Endothelial cell of umbilical vein (primary cell): Measurements from ENCODE around the gene PPFIA1. TPM values are rescaled to one million over a fixed set of nuclear protein-coding genes. Genes with fewer than 3 reads are reported as not detected.

Experiments used
- BruUV-seq: library from RNA; stranded (reverse); fragments of 400-500 nt; replicated peaks from 2 replicates; lab custom pipeline; 2021; lab: Mats Ljungman, UMichigan
- CTCF ChIA-PET: fragments of 300-600, 350-600 bp; sonication (Branson Sonifier 250); formaldehyde crosslinking; loops from one replicate; lab custom pipeline; 2021; ENCODE audit warnings: antibody characterized with exemption, inconsistent platforms; lab: Charles Lee
- POLR2A ChIA-PET: fragments of 300-600, 350-600 bp; sonication (Branson Sonifier 250); formaldehyde crosslinking; loops from one replicate; lab custom pipeline; 2021; ENCODE audit warnings: antibody characterized with exemption, inconsistent platforms; lab: Charles Lee
- DNase-seq: peaks from one replicate; pipeline ENCODE4 v3.0.0-alpha.2; 2011; ENCODE audit warnings: low read depth, low spot score
- FAIRE-seq: peaks from 2 replicates; lab custom pipeline; 2011; peaks lifted over from hg19 to GRCh38; lab: Jason Lieb, UNC
- H2AFZ ChIP-seq: 2 replicates; pipeline ENCODE4 v1.6.0; 2012; ENCODE audit warnings: low read depth, low read length, control low read depth, inconsistent platforms
- H3K27ac ChIP-seq: 2 replicates; pipeline ENCODE4 v1.5.1; 2011; ENCODE audit warnings: low read depth, mild to moderate bottlenecking, control low read depth, low read length, moderate library complexity; ENCODE audit not compliant: insufficient read depth
- H3K27me3 ChIP-seq, 2 experiments: 2 replicates each; pipeline versions ENCODE4 v1.6.0 to v1.6.1; 2011; ENCODE audit warnings: low read length in 2 of 2, mixed read lengths in 1 of 2; ENCODE audit not compliant: control insufficient read depth in 2 of 2, insufficient read depth in 2 of 2
- H3K36me3 ChIP-seq, 2 experiments: 2 replicates in 1 of 2; 3 replicates in 1 of 2; pipeline ENCODE4 v1.5.1; 2011; ENCODE audit warnings: low read length in 2 of 2, mild to moderate bottlenecking in 1 of 2, moderate library complexity in 1 of 2; ENCODE audit not compliant: control insufficient read depth in 2 of 2, insufficient read depth in 2 of 2; ENCODE audit errors: extremely low read depth in 1 of 2
- H3K4me1 ChIP-seq: 3 replicates; pipeline ENCODE4 v1.5.1; 2011; ENCODE audit warnings: mild to moderate bottlenecking, low read length; ENCODE audit not compliant: control insufficient read depth, insufficient read depth; ENCODE audit errors: extremely low read depth
- H3K4me2 ChIP-seq: 2 replicates; pipeline ENCODE4 v1.6.1; 2011; ENCODE audit warnings: low read length, control low read depth, mixed read lengths; ENCODE audit not compliant: insufficient read depth
- H3K4me3 ChIP-seq, 3 experiments: fragments of 200-600 bp in 1 of 3; sonication (generic), shearing (Covaris generic) in 1 of 3; replicated peaks in 1 of 3; 2 replicates each; pipeline ENCODE4 v1.5.1; 2011 to 2016; ENCODE audit warnings: control low read depth in 3 of 3, low read length in 3 of 3, mild to moderate bottlenecking in 2 of 3, inconsistent platforms in 1 of 3, low read depth in 1 of 3, moderate library complexity in 1 of 3; ENCODE audit not compliant: insufficient read depth in 1 of 3
- H3K79me2 ChIP-seq: 2 replicates; pipeline ENCODE4 v1.6.0; 2012; ENCODE audit warnings: low read length, inconsistent platforms; ENCODE audit not compliant: control insufficient read depth, insufficient read depth
- H3K9ac ChIP-seq: replicated peaks from 2 replicates; pipeline ENCODE3; 2011; ENCODE audit warnings: low read length, control low read depth; ENCODE audit not compliant: insufficient read depth; ENCODE audit errors: extremely low read depth
- H3K9me1 ChIP-seq: replicated peaks from 3 replicates; pipeline ENCODE4 v1.6.0; 2011; ENCODE audit warnings: mild to moderate bottlenecking, low read length; ENCODE audit not compliant: control insufficient read depth, insufficient read depth; ENCODE audit errors: extremely low read depth
- H3K9me3 ChIP-seq: replicated peaks from 2 replicates; pipeline ENCODE4 v1.5.1; 2012; ENCODE audit warnings: low read length, inconsistent platforms; ENCODE audit not compliant: control insufficient read depth, insufficient read depth
- H4K20me1 ChIP-seq: replicated peaks from 2 replicates; pipeline ENCODE3; 2011; ENCODE audit warnings: mild to moderate bottlenecking, low read length; ENCODE audit not compliant: control insufficient read depth, insufficient read depth; ENCODE audit errors: extremely low read depth
- CTCF ChIP-seq, 2 donors: IDR thresholded peaks; 1 replicate in 1 of 2; 2 replicates in 1 of 2; pipeline ENCODE4 v1.5.1; 2011; ENCODE audit warnings: low read length in 2 of 2, mild to moderate bottlenecking in 2 of 2, moderate library complexity in 2 of 2, control low read depth in 1 of 2, inconsistent platforms in 1 of 2, low read depth in 1 of 2; ENCODE audit not compliant: insufficient read depth in 1 of 2; ENCODE audit errors: extremely low read depth in 1 of 2
- EZH2 ChIP-seq: IDR thresholded peaks from 2 replicates; pipeline ENCODE4 v1.6.1; 2012; ENCODE audit warnings: borderline replicate concordance, low read depth, mild to moderate bottlenecking, moderate library complexity, low read length, inconsistent platforms; ENCODE audit not compliant: severe bottlenecking
- FOS ChIP-seq: IDR thresholded peaks from 2 replicates; pipeline ENCODE4 v1.6.1; 2011; ENCODE audit warnings: mild to moderate bottlenecking, low read length, moderate library complexity, borderline replicate concordance; ENCODE audit not compliant: insufficient read depth
- GATA2 ChIP-seq: IDR thresholded peaks from 2 replicates; pipeline ENCODE4 v1.7.0; 2011; ENCODE audit warnings: low read depth, mild to moderate bottlenecking, moderate library complexity, mixed read lengths, low read length; ENCODE audit not compliant: insufficient read length, insufficient read depth
- JUN ChIP-seq: IDR thresholded peaks from 2 replicates; pipeline ENCODE4 v1.6.1; 2011; ENCODE audit warnings: borderline replicate concordance, low read depth; ENCODE audit not compliant: insufficient read length, insufficient read depth
- MYC ChIP-seq: IDR thresholded peaks from one replicate; pipeline ENCODE4 v1.6.1; 2011; ENCODE audit warnings: mild to moderate bottlenecking, low read depth, low read length
- POLR2A ChIP-seq: IDR thresholded peaks from 2 replicates; pipeline ENCODE4 v1.6.1; 2012; ENCODE audit warnings: low read depth, mild to moderate bottlenecking, control low read depth, low read length
- POLR2AphosphoS5 ChIP-seq: IDR thresholded peaks from 2 replicates; pipeline ENCODE4 v1.6.1; 2012; ENCODE audit warnings: low read depth, mild to moderate bottlenecking, control low read depth, low read length, moderate library complexity; ENCODE audit not compliant: insufficient read depth
- dilution Hi-C: fragments of 300-500 bp; cut with MboI; formaldehyde crosslinking; loops from one replicate; pipeline ENCODE4 v1.15.0; 2019; ENCODE audit warnings: low sequenced_read_pairs; ENCODE audit not compliant: extremely low pct_ligation_motif_present
- intact Hi-C: fragments of 100-400 bp; cut with micrococcal nuclease; formaldehyde crosslinking; loops from one replicate; pipeline ENCODE4 v1.10.0; 2022
- polyA plus RNA-seq, 4 experiments: library from polyadenylated mRNA; depleted of rRNA in 3 of 4; stranded (reverse) in 3 of 4; unstranded in 1 of 4; fragments of >200 nt; gene quantifications; 2 replicates each; pipeline versions ENCODE4 v1.2.1 to v1.2.3, GENCODE V29; 2011 to 2012; ENCODE audit warnings: missing spikeins in 1 of 4
- total RNA-seq: library from RNA; stranded (reverse); gene quantifications from 2 replicates; pipeline ENCODE4 v1.2.3, GENCODE V29; 2021
- TF ChIP-seq, protein P1 (sequence below): IDR thresholded peaks from 2 replicates; pipeline ENCODE4 v1.6.1; 2011; ENCODE audit not compliant: insufficient read depth, insufficient read length

PPFIA1 gene
- total and polyA plus RNA-seq, 2 donors (not counting 3 experiments of a cell fraction or from before 2014, with no cell fraction given): 44.3 to 60.9 TPM

GRCh38 chr11:70358753-70359152 is 88.3 kb downstream of the PPFIA1 start:
- Histone ChIP-seq H3K27ac (no peak overlapping the region), H3K4me2 (no peak overlapping the region), H2AFZ (no peak overlapping the region), H3K79me2 (no peaks in the 10 kb centered on the region), H3K4me3 (no peak overlapping the region), H3K4me1 (no peaks in the 10 kb centered on the region), H4K20me1 (no peaks in the 10 kb centered on the region), H3K9me3 (no peaks in the 10 kb centered on the region), H3K36me3 (peaks cover 12 to 37% of the 10 kb centered on the region in 2 experiments), H3K9me1 (no peaks in the 10 kb centered on the region), H3K27me3 (no peaks in the 10 kb centered on the region), H3K9ac (no peak overlapping the region)
- dilution Hi-C loops: no loop called here
- no peak for DNase-seq
- no peak for TF ChIP-seq POLR2AphosphoS5
- ChIA-PET POLR2A (no interaction called here), CTCF (interaction anchor here (3.0 kb wide), 1 partner anchor 8 kb away, joined by 13 read pairs; no protein-coding TSS in a partner anchor)
- BruUV-seq: no TSS peak
- no peak for FAIRE-seq
- intact Hi-C loops: no loop called here

DNA sequence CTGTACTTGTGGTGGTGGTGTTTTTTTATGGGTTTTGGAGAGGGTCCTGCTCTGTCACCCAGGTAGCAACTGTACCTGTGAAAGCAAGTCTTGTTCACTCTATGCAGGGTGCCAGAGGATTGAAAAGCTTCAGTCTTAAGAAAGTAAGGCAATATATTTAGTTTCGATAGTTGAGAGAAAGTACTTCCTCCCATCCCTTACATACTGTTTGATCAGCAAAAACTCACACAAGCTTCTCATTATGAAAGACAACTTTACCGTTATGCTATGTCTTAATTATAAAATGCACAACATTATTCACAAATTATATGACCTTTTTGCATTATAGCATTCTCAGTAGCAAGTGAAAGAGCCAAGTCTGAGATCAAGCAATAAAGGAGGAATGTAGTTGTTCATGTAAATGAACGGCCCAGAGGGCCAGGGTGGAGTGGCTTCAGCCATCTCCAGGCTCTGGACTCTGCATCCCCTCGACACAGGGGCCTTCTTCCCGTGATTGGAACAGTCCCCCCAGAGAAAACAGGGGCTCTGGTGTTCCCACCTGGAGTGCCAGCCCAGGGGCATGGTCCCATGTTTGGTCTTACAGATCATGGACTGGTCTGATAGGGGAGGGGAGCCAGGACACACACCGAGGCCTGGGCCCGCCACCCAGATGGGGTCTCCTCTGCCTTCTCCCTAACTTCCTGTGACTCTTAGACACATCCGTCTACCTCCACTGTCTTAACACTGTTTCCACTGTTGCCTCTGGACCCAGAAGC is 89.1 kb downstream of the PPFIA1 start:
- dilution Hi-C loops: no loop called here
- H3K27ac ChIP-seq: no peak overlapping the region
- H3K36me3 ChIP-seq: peaks cover 9 to 36% of the 10 kb centered on the region in 2 experiments
- intact Hi-C loops: no loop called here
- CTCF ChIA-PET: no interaction called here
- TF ChIP-seq POLR2AphosphoS5: no peak
- no peak for TF ChIP-seq EZH2
- TF ChIP-seq, protein P1, sequence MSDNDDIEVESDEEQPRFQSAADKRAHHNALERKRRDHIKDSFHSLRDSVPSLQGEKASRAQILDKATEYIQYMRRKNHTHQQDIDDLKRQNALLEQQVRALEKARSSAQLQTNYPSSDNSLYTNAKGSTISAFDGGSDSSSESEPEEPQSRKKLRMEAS: no peak
- TF ChIP-seq JUN: no peak
- TF ChIP-seq GATA2: no peak
- no peak for TF ChIP-seq FOS
- no peak for TF ChIP-seq POLR2A
- TF ChIP-seq CTCF (IDR thresholded peaks at IDR 0.05; ENCODE audit: extremely low read depth in 1 of 2, insufficient read depth in 1 of 2, low read depth in 1 of 2, low read length in 2 of 2): no peak
- TF ChIP-seq MYC: no peak
- no TSS peak for BruUV-seq
- no peaks in the 10 kb centered on the region for H3K9me3 ChIP-seq
- DNase-seq (no peak), FAIRE-seq (no peak)
- H4K20me1 ChIP-seq: no peaks in the 10 kb centered on the region
- H3K27me3 ChIP-seq: no peaks in the 10 kb centered on the region
- no peak overlapping the region for H3K9ac ChIP-seq
- H3K4me3 ChIP-seq: no peak overlapping the region
- POLR2A ChIA-PET: no interaction called here
- H3K79me2 ChIP-seq: no peaks in the 10 kb centered on the region
- no peak overlapping the region for H2AFZ ChIP-seq
- no peaks in the 10 kb centered on the region for H3K4me1 ChIP-seq
- no peaks in the 10 kb centered on the region for H3K9me1 ChIP-seq
- H3K4me2 ChIP-seq: no peak overlapping the region
